WI38 (cell line): Measurements from ENCODE around the gene SSH3.

Experiments used
- H3K4me3 ChIP-seq: 2 replicates; pipeline ENCODE4 v1.5.1; 2011; ENCODE audit warnings: low read depth, mild to moderate bottlenecking, control low read depth, low read length
- TF ChIP-seq, protein P1 (sequence below): IDR thresholded peaks from 2 replicates; pipeline ENCODE4 v1.5.1; 2012; ENCODE audit warnings: low read depth, mild to moderate bottlenecking, control low read depth, low read length

The SSH3 gene

DNA sequence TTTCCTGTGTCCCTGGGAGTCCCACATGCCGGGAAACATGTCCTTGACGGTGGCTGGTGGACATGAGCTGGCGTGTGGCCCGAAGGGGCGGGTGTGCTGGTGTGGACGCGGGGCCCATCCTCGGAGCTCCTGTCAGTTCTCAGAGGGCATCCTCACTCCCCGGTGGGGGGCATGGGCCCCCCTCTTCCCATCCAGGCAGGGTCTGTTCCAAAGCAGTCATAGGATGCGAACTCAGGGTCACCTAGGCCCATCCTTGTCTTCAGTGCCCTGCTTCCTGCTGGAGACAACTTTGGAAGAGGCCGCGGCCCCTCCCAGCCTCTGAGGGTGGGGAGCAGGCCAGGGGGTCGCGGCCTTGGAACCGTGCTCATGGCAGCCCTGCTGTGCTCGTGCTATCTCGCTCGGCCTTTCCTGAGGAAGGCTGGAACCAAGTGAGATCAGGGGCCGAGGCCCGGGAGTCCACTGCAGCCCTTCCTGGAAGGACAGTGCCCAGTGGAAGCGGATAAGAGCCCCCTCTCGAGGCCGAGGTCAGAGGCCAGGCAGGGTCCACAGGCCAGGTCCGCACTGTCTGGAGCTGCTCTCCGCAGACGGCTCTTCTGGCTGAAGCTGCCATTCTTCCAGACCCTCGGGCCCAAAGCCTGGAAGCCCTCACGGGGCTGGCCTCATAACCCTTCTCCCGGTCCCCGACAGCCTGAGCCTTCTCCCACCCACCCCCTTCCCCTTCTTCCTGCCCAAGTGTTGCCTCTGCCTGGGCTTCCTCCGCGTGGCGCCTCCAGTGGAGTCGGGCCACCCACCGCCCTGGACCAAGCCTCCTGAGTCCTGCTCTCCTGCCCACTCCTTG is 28.3 kb upstream of the SSH3 start:
- TF ChIP-seq, protein P1, sequence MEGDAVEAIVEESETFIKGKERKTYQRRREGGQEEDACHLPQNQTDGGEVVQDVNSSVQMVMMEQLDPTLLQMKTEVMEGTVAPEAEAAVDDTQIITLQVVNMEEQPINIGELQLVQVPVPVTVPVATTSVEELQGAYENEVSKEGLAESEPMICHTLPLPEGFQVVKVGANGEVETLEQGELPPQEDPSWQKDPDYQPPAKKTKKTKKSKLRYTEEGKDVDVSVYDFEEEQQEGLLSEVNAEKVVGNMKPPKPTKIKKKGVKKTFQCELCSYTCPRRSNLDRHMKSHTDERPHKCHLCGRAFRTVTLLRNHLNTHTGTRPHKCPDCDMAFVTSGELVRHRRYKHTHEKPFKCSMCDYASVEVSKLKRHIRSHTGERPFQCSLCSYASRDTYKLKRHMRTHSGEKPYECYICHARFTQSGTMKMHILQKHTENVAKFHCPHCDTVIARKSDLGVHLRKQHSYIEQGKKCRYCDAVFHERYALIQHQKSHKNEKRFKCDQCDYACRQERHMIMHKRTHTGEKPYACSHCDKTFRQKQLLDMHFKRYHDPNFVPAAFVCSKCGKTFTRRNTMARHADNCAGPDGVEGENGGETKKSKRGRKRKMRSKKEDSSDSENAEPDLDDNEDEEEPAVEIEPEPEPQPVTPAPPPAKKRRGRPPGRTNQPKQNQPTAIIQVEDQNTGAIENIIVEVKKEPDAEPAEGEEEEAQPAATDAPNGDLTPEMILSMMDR, result no peak
- H3K4me3 ChIP-seq, result no peak overlapping the region

DNA sequence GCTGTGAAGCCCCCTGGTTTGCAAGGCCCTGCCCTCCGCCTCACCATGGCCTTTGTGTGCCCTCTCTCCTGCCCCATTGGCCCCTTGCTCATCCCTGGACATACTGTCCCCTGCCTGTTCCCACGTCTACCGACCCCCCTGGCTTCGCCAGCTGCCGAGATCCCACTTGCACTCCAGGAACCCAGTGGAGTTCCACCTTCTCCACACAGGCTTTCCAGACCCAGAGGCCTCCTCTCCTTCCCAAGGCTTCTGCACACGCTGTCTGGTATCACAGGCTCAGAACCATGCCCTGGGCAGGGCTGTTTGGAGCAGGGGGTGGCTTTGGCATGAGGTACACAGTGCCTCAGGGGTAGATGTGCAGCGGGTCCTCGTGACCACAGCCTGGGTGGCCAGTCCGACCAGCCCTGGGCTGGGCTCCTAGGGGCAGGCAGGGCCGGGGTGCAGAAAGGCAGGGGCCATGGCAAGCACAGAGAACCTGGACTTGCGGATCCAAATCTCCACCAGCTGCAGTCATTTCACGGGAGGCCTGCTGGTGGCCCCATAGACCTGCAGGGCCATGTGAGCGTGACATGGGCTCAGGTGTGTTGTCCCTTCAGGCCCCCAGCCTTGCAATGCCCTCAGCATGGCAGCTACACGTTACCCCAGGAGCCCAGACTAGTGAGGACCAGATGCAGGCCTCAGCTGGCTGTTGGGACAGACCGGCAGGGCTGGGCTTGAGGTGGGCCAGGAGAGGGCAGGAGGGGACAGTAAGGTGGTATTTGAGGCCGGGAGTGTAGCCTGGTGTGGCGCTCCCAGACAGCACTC is 27.5 kb upstream of the SSH3 start:
- no peak overlapping the region for H3K4me3 ChIP-seq
- TF ChIP-seq, protein P1, result no peak

DNA sequence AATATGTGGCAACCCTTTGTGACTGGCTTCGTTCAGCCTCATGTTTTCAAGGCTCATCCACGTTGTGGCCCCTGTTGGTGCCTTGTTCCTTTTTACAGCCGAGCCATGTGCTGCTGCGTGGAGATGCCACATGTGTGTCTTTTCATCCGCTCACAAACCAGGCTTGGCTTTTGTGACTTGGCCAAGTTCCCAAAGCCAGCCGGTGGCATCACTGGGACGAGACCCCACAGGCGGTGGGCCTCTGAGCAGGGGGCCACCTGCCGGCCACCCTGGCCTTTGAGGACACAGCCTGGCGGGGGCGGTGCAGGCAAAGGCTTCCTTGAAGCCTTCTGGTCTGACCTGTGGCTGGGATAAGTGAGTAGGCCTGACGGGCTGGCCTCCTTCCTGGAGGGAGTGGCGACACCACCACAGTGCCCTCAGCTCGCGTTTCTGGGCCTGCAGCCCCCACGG is 26.5 kb upstream of the SSH3 start:
- H3K4me3 ChIP-seq, result peak overlapping the region; percentile 47
- TF ChIP-seq, protein P1, result no peak

DNA sequence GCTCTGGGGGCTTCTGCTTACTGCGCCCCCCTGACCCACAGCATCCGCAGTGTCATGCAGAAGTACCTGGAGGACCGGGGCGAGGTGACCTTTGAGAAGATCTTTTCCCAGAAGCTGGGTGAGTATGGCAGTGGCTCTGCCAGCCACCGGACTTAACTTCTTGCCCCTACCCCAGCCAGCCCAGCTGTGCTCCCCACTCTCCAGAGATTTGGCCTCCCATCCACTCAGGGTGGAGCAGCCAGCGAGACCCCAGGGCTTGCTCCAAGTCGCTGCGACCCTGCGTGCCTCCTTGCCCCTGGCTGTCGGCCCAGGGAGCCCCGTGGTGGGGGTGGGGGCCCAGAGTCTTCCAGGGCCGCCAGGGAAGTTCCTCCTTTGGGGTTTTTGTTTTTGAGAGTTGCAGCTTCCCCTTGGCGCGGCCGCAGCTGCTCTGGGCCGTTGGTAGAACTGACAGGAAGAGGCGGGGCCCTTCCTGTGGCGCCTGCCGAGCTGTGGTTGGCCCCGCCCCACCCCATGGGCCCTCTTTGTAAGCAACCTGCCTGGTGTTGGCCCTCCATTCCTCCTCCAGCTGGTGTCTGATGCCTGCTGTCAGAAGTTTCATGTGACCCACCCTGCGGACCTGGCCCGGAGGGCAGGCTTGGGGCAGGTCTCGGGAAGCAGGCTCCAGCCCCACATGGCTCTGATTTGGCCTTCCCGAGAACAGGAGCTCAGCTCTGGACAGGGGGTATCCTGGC is 25.9 kb upstream of the SSH3 start:
- TF ChIP-seq, protein P1, result no peak
- peak overlapping the region; percentile 47 for H3K4me3 ChIP-seq

DNA sequence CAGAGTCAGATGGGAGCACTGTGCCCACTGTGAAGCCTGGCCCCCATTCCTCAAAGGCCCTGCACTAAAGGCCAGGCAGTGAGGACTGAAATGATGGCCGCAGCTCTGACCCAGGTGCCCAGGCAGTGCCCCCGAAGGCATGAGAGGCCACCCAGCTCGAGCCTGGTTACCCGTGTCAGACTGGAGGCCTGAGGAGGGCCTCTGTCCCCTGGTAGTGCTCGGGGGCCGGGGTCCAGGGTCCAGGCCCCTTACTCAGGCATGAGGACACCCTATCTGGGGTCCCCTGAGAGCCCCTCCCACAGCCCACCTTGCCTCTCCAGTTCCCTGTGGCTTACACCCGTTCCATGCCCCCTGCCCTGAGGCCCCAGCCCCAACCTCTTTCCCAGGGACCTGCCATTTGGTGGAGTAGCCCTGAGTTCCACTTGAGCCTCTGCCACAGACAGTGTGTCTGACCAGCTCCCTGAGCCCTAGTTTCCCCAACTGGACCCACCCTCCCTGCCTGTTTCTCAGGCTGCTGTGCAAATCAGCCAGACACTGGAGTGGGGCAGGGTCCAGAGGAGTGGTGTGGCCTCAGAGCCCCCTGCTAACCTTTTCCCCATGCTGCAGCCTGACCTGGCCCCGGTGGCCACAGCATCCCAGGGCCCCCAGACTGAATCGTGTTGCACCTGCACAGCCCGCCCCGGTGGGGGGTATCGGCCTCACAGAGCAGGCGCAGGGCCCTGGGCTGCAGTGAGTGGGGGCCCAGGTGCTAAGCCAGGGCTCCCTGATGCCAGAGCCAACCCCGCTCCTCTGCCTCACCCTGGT is 25.0 kb upstream of the SSH3 start:
- TF ChIP-seq, protein P1, result no peak
- no peak overlapping the region for H3K4me3 ChIP-seq

DNA sequence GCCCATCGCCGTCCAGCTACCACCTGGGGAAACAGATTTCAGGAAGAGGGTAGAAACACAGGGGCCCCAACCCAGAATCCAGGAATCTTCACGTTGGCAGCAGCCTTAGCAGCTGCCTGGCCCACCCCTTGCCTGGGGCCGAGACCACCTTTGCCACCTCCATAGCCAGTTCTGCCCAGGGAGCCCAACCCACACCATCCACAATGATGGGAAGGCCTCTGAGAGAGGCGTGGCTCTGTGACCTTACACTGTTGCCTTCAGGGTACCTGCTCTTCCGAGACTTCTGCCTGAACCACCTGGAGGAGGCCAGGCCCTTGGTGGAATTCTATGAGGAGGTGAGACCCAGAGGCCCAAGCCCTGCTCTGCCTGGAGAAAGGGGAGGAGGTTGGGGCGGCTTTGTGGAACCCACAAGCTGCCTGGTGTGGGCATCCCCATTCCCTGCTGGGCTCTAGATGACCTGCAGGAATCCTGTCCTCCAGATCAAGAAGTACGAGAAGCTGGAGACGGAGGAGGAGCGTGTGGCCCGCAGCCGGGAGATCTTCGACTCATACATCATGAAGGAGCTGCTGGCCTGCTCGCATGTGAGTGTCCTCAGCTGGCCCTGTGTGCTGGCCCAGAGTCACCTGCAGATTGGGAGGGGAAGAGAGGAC is 24.3 kb upstream of the SSH3 start:
- H3K4me3 ChIP-seq, result no peak overlapping the region
- TF ChIP-seq, protein P1, result no peak
